Endothelial cell of umbilical vein (primary cell): ENCODE measurements around the gene KIF19. TPM values are rescaled to one million over a fixed set of nuclear protein-coding genes. Genes with fewer than 3 reads are reported as not detected.

Experiments used
- BruUV-seq: library from RNA; stranded (reverse); fragments of 400-500 nt; replicated peaks from 2 replicates; lab custom pipeline; 2021; lab: Mats Ljungman, UMichigan
- CTCF ChIA-PET: fragments of 300-600, 350-600 bp; sonication (Branson Sonifier 250); formaldehyde crosslinking; loops from one replicate; lab custom pipeline; 2021; ENCODE audit warnings: antibody characterized with exemption, inconsistent platforms; lab: Charles Lee
- POLR2A ChIA-PET: fragments of 300-600, 350-600 bp; sonication (Branson Sonifier 250); formaldehyde crosslinking; loops from one replicate; lab custom pipeline; 2021; ENCODE audit warnings: antibody characterized with exemption, inconsistent platforms; lab: Charles Lee
- DNase-seq: peaks from one replicate; pipeline ENCODE4 v3.0.0-alpha.2; 2011; ENCODE audit warnings: low read depth, low spot score
- FAIRE-seq: peaks from 2 replicates; lab custom pipeline; 2011; peaks lifted over from hg19 to GRCh38; lab: Jason Lieb, UNC
- H2AFZ ChIP-seq: 2 replicates; pipeline ENCODE4 v1.6.0; 2012; ENCODE audit warnings: low read depth, low read length, control low read depth, inconsistent platforms
- H3K27ac ChIP-seq: 2 replicates; pipeline ENCODE4 v1.5.1; 2011; ENCODE audit warnings: low read depth, mild to moderate bottlenecking, control low read depth, low read length, moderate library complexity; ENCODE audit not compliant: insufficient read depth
- H3K27me3 ChIP-seq, 2 experiments: 2 replicates each; pipeline versions ENCODE4 v1.6.0 to v1.6.1; 2011; ENCODE audit warnings: low read length in 2 of 2, mixed read lengths in 1 of 2; ENCODE audit not compliant: control insufficient read depth in 2 of 2, insufficient read depth in 2 of 2
- H3K36me3 ChIP-seq, 2 experiments: 2 replicates in 1 of 2; 3 replicates in 1 of 2; pipeline ENCODE4 v1.5.1; 2011; ENCODE audit warnings: low read length in 2 of 2, mild to moderate bottlenecking in 1 of 2, moderate library complexity in 1 of 2; ENCODE audit not compliant: control insufficient read depth in 2 of 2, insufficient read depth in 2 of 2; ENCODE audit errors: extremely low read depth in 1 of 2
- H3K4me1 ChIP-seq: 3 replicates; pipeline ENCODE4 v1.5.1; 2011; ENCODE audit warnings: mild to moderate bottlenecking, low read length; ENCODE audit not compliant: control insufficient read depth, insufficient read depth; ENCODE audit errors: extremely low read depth
- H3K4me2 ChIP-seq: 2 replicates; pipeline ENCODE4 v1.6.1; 2011; ENCODE audit warnings: low read length, control low read depth, mixed read lengths; ENCODE audit not compliant: insufficient read depth
- H3K4me3 ChIP-seq, 3 experiments: fragments of 200-600 bp in 1 of 3; sonication (generic), shearing (Covaris generic) in 1 of 3; replicated peaks in 1 of 3; 2 replicates each; pipeline ENCODE4 v1.5.1; 2011 to 2016; ENCODE audit warnings: control low read depth in 3 of 3, low read length in 3 of 3, mild to moderate bottlenecking in 2 of 3, inconsistent platforms in 1 of 3, low read depth in 1 of 3, moderate library complexity in 1 of 3; ENCODE audit not compliant: insufficient read depth in 1 of 3
- H3K79me2 ChIP-seq: 2 replicates; pipeline ENCODE4 v1.6.0; 2012; ENCODE audit warnings: low read length, inconsistent platforms; ENCODE audit not compliant: control insufficient read depth, insufficient read depth
- H3K9ac ChIP-seq: replicated peaks from 2 replicates; pipeline ENCODE3; 2011; ENCODE audit warnings: low read length, control low read depth; ENCODE audit not compliant: insufficient read depth; ENCODE audit errors: extremely low read depth
- H3K9me1 ChIP-seq: replicated peaks from 3 replicates; pipeline ENCODE4 v1.6.0; 2011; ENCODE audit warnings: mild to moderate bottlenecking, low read length; ENCODE audit not compliant: control insufficient read depth, insufficient read depth; ENCODE audit errors: extremely low read depth
- H3K9me3 ChIP-seq: replicated peaks from 2 replicates; pipeline ENCODE4 v1.5.1; 2012; ENCODE audit warnings: low read length, inconsistent platforms; ENCODE audit not compliant: control insufficient read depth, insufficient read depth
- H4K20me1 ChIP-seq: replicated peaks from 2 replicates; pipeline ENCODE3; 2011; ENCODE audit warnings: mild to moderate bottlenecking, low read length; ENCODE audit not compliant: control insufficient read depth, insufficient read depth; ENCODE audit errors: extremely low read depth
- EZH2 ChIP-seq: IDR thresholded peaks from 2 replicates; pipeline ENCODE4 v1.6.1; 2012; ENCODE audit warnings: borderline replicate concordance, low read depth, mild to moderate bottlenecking, moderate library complexity, low read length, inconsistent platforms; ENCODE audit not compliant: severe bottlenecking
- FOS ChIP-seq: IDR thresholded peaks from 2 replicates; pipeline ENCODE4 v1.6.1; 2011; ENCODE audit warnings: mild to moderate bottlenecking, low read length, moderate library complexity, borderline replicate concordance; ENCODE audit not compliant: insufficient read depth
- GATA2 ChIP-seq: IDR thresholded peaks from 2 replicates; pipeline ENCODE4 v1.7.0; 2011; ENCODE audit warnings: low read depth, mild to moderate bottlenecking, moderate library complexity, mixed read lengths, low read length; ENCODE audit not compliant: insufficient read length, insufficient read depth
- JUN ChIP-seq: IDR thresholded peaks from 2 replicates; pipeline ENCODE4 v1.6.1; 2011; ENCODE audit warnings: borderline replicate concordance, low read depth; ENCODE audit not compliant: insufficient read length, insufficient read depth
- MAX ChIP-seq: IDR thresholded peaks from 2 replicates; pipeline ENCODE4 v1.6.1; 2011; ENCODE audit not compliant: insufficient read depth, insufficient read length
- MYC ChIP-seq: IDR thresholded peaks from one replicate; pipeline ENCODE4 v1.6.1; 2011; ENCODE audit warnings: mild to moderate bottlenecking, low read depth, low read length
- POLR2A ChIP-seq: IDR thresholded peaks from 2 replicates; pipeline ENCODE4 v1.6.1; 2012; ENCODE audit warnings: low read depth, mild to moderate bottlenecking, control low read depth, low read length
- POLR2AphosphoS5 ChIP-seq: IDR thresholded peaks from 2 replicates; pipeline ENCODE4 v1.6.1; 2012; ENCODE audit warnings: low read depth, mild to moderate bottlenecking, control low read depth, low read length, moderate library complexity; ENCODE audit not compliant: insufficient read depth
- dilution Hi-C: fragments of 300-500 bp; cut with MboI; formaldehyde crosslinking; loops from one replicate; pipeline ENCODE4 v1.15.0; 2019; ENCODE audit warnings: low sequenced_read_pairs; ENCODE audit not compliant: extremely low pct_ligation_motif_present
- intact Hi-C: fragments of 100-400 bp; cut with micrococcal nuclease; formaldehyde crosslinking; loops from one replicate; pipeline ENCODE4 v1.10.0; 2022
- polyA plus RNA-seq, 4 experiments: library from polyadenylated mRNA; depleted of rRNA in 3 of 4; stranded (reverse) in 3 of 4; unstranded in 1 of 4; fragments of >200 nt; gene quantifications; 2 replicates each; pipeline versions ENCODE4 v1.2.1 to v1.2.3, GENCODE V29; 2011 to 2012; ENCODE audit warnings: missing spikeins in 1 of 4
- total RNA-seq: library from RNA; stranded (reverse); gene quantifications from 2 replicates; pipeline ENCODE4 v1.2.3, GENCODE V29; 2021
- TF ChIP-seq, protein P1 (sequence below), 2 donors: IDR thresholded peaks; 1 replicate in 1 of 2; 2 replicates in 1 of 2; pipeline ENCODE4 v1.5.1; 2011; ENCODE audit warnings: low read length in 2 of 2, mild to moderate bottlenecking in 2 of 2, moderate library complexity in 2 of 2, control low read depth in 1 of 2, inconsistent platforms in 1 of 2, low read depth in 1 of 2; ENCODE audit not compliant: insufficient read depth in 1 of 2; ENCODE audit errors: extremely low read depth in 1 of 2

KIF19 gene
- total and polyA plus RNA-seq, 2 donors (not counting 3 experiments of a cell fraction or from before 2014, with no cell fraction given): 0.10 to 0.84 TPM

- dilution Hi-C loops: no loop called here
- H3K9ac ChIP-seq: no peak overlapping the region
- DNase-seq (no peak), FAIRE-seq (no peak)
- H3K27me3 ChIP-seq: no peaks in the 10 kb centered on the region
- no peaks in the 10 kb centered on the region for H3K36me3 ChIP-seq
- H3K9me3 ChIP-seq: no peaks in the 10 kb centered on the region
- intact Hi-C loops: no loop called here
- no TSS peak for BruUV-seq
- H3K9me1 ChIP-seq: no peaks in the 10 kb centered on the region
- no peaks in the 10 kb centered on the region for H4K20me1 ChIP-seq
- no peaks in the 10 kb centered on the region for H3K4me1 ChIP-seq
- H3K27ac ChIP-seq: no peak overlapping the region
- H3K4me3 ChIP-seq: no peak overlapping the region
- CTCF ChIA-PET: no interaction called here
- TF ChIP-seq, protein P1, sequence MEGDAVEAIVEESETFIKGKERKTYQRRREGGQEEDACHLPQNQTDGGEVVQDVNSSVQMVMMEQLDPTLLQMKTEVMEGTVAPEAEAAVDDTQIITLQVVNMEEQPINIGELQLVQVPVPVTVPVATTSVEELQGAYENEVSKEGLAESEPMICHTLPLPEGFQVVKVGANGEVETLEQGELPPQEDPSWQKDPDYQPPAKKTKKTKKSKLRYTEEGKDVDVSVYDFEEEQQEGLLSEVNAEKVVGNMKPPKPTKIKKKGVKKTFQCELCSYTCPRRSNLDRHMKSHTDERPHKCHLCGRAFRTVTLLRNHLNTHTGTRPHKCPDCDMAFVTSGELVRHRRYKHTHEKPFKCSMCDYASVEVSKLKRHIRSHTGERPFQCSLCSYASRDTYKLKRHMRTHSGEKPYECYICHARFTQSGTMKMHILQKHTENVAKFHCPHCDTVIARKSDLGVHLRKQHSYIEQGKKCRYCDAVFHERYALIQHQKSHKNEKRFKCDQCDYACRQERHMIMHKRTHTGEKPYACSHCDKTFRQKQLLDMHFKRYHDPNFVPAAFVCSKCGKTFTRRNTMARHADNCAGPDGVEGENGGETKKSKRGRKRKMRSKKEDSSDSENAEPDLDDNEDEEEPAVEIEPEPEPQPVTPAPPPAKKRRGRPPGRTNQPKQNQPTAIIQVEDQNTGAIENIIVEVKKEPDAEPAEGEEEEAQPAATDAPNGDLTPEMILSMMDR (IDR thresholded peaks at IDR 0.05; ENCODE audit: extremely low read depth in 1 of 2, insufficient read depth in 1 of 2, low read depth in 1 of 2, low read length in 2 of 2): no peak
- TF ChIP-seq POLR2AphosphoS5 (no peak), JUN (no peak), FOS (no peak), EZH2 (no peak), GATA2 (no peak), POLR2A (no peak), MAX (no peak), MYC (no peak)
- no peak overlapping the region for H2AFZ ChIP-seq
- no peaks in the 10 kb centered on the region for H3K79me2 ChIP-seq
- POLR2A ChIA-PET: no interaction called here
- H3K4me2 ChIP-seq: no peak overlapping the region
Measured at GRCh38 chr17:74287031-74287602, 38.9 kb upstream of the KIF19 start.
